ENCODE measurements around the gene FSTL3. TPM values are rescaled to one million over a fixed set of nuclear protein-coding genes. Genes with fewer than 3 reads are reported as not detected.

FSTL3 gene
- total RNA-seq, 1 donor from 2014 or later = 312 TPM

DNA sequence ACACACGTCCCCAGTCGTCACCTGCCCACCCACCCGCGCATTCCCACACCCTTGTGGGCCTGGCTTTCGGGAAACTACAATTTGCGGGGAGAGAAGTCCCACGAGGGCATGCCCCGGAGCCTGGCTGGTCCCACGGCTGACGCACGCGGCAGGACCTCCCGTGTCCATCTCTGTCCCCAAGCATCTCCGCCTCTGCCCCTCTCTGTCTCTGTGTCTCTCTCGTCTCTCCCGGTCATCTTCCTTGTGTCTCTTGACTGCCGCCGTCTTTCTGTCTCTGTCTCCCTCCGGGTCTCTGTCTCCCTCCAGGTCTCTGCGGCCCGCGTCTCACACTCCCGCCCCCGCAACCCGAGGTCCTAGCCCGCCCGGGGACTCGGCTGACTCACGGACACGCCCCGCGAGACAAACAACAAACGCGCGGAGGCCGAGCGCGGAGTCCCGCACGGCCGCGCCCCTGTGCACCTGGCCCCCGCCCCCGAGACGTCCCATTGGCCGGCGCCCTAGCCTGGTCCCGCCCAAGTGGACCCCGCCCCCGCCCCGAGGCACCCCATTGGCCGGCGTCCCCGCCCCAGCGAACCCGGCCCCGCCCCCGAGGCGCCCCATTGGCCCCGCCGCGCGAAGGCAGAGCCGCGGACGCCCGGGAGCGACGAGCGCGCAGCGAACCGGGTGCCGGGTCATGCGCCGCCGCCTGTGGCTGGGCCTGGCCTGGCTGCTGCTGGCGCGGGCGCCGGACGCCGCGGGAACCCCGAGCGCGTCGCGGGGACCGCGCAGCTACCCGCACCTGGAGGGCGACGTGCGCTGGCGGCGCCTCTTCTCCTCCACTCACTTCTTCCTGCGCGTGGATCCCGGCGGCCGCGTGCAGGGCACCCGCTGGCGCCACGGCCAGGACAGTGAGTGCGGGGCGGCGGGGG, 36.7 kb upstream of the FSTL3 start, which contains the start of gene FGF22:
Gene FGF22 (plus strand): TSS at position 627 of the 908 bp plus-strand sequence. CDS start 47 bp downstream, at position 674.
- no peaks in the 10 kb centered on the region for H3K27me3 Mint-ChIP-seq (ENCODE audit: low read depth)
- H3K4me3 Mint-ChIP-seq (ENCODE audit: unreplicated experiment) = peak within 1 kb of the TSS; percentile 75
- TF ChIP-seq CTCF (IDR thresholded peaks at IDR 0.05) = no peak
- H3K9me3 Mint-ChIP-seq (ENCODE audit: low read depth) = no peaks in the 10 kb centered on the region
- peak within 1 kb of the TSS; percentile 60 for H3K27ac Mint-ChIP-seq (ENCODE audit: unreplicated experiment)
- no peaks in the 10 kb centered on the region for H3K36me3 Mint-ChIP-seq (ENCODE audit: low read depth)
- no peak for DNase-seq (ENCODE audit: low spot score)
- H3K4me1 Mint-ChIP-seq (ENCODE audit: low read depth) = peaks cover 4% of the 10 kb centered on the region

DNA sequence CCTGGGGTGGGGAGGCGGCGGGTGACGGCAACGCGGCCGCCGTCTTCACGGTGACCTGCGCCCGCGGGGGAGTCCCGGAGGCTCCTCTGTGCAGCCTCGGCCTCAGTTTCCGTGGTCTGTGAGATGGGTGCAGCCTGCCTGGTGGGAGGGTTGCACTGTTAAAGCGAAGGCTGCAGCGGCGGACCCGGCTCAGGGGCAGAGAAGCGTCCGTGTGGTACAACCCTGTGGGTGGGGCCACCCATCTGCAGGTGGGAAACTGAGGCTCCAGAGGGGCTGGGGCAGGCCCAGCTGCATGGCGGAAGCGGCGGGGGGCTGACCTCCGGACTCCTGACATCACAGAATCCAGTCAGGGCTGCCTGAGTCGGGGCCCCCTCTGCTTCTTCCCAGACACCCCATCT, 36.0 kb upstream of the FSTL3 start:
- H3K36me3 Mint-ChIP-seq (ENCODE audit: low read depth) = peaks cover 1% of the 10 kb centered on the region
- H3K4me1 Mint-ChIP-seq (ENCODE audit: low read depth) = peaks cover 4% of the 10 kb centered on the region
- H3K27ac Mint-ChIP-seq (ENCODE audit: unreplicated experiment) = no peak overlapping the region
- no peaks in the 10 kb centered on the region for H3K27me3 Mint-ChIP-seq (ENCODE audit: low read depth)
- TF ChIP-seq CTCF (IDR thresholded peaks at IDR 0.05) = no peak
- no peaks in the 10 kb centered on the region for H3K9me3 Mint-ChIP-seq (ENCODE audit: low read depth)
- no peak overlapping the region for H3K4me3 Mint-ChIP-seq (ENCODE audit: unreplicated experiment)
- no peak for DNase-seq (ENCODE audit: low spot score)

GRCh38 chr19:640606-641189, 35.5 kb upstream of the FSTL3 start:
- DNase-seq (ENCODE audit: low spot score) = no peak
- H3K27me3 Mint-ChIP-seq (ENCODE audit: low read depth) = no peaks in the 10 kb centered on the region
- H3K4me1 Mint-ChIP-seq (ENCODE audit: low read depth) = peaks cover 4% of the 10 kb centered on the region
- H3K4me3 Mint-ChIP-seq (ENCODE audit: unreplicated experiment) = no peak overlapping the region
- H3K9me3 Mint-ChIP-seq (ENCODE audit: low read depth) = no peaks in the 10 kb centered on the region
- no peak overlapping the region for H3K27ac Mint-ChIP-seq (ENCODE audit: unreplicated experiment)
- TF ChIP-seq CTCF (IDR thresholded peaks at IDR 0.05) = no peak
- H3K36me3 Mint-ChIP-seq (ENCODE audit: low read depth) = peaks cover 1% of the 10 kb centered on the region

- no peak for TF ChIP-seq CTCF (IDR thresholded peaks at IDR 0.05)
- H3K27me3 Mint-ChIP-seq (ENCODE audit: low read depth) = no peaks in the 10 kb centered on the region
- no peak overlapping the region for H3K4me3 Mint-ChIP-seq (ENCODE audit: unreplicated experiment)
- H3K9me3 Mint-ChIP-seq (ENCODE audit: low read depth) = no peaks in the 10 kb centered on the region
- no peak overlapping the region for H3K27ac Mint-ChIP-seq (ENCODE audit: unreplicated experiment)
- DNase-seq (ENCODE audit: low spot score) = no peak
- peaks cover 4% of the 10 kb centered on the region for H3K4me1 Mint-ChIP-seq (ENCODE audit: low read depth)
- peaks cover 4% of the 10 kb centered on the region for H3K36me3 Mint-ChIP-seq (ENCODE audit: low read depth)
These were observed 34.5 kb upstream of the FSTL3 start for GRCh38 chr19:641702-642101.

Data from chondrocyte (in vitro differentiated cells).